IMR-90 (cell line): Measurements from ENCODE around the gene SLC25A34. TPM values are rescaled to one million over a fixed set of nuclear protein-coding genes. Genes with fewer than 3 reads are reported as not detected.

Source experiments
- ATAC-seq: fragments of 200-7000 bp; cut with Tn5 transposase; 2 replicates; pipeline ENCODE4 v1.9.1; 2020; ENCODE audit warnings: low read depth, mild to moderate bottlenecking, moderate library complexity
- BruUV-seq: library from RNA; stranded (reverse); fragments of 400-500 nt; replicated peaks from 2 replicates; lab custom pipeline; 2021; lab: Mats Ljungman, UMichigan
- CTCF ChIA-PET: fragments of 300-600 bp; formaldehyde crosslinking; extraction: SDS; loops from one replicate; lab custom pipeline; 2021; ENCODE audit warnings: antibody characterized with exemption; lab: Yijun Ruan, JAX
- POLR2A ChIA-PET: fragments of 300-600 bp; sonication (Branson Sonifier 250); formaldehyde crosslinking; loops from one replicate; lab custom pipeline; 2022; ENCODE audit warnings: antibody characterized with exemption; ENCODE audit not compliant: unreplicated experiment; lab: Charles Lee
- DNase-seq: peaks from one replicate; pipeline ENCODE4 v3.0.0; 2013
- H2AFZ ChIP-seq: replicated peaks from 2 replicates; pipeline ENCODE3; 2013; ENCODE audit warnings: low read length, mild to moderate bottlenecking; ENCODE audit not compliant: poor library complexity
- H2AK5ac ChIP-seq: 2 replicates; pipeline ENCODE4 v1.6.1; 2013; ENCODE audit warnings: low read depth, low read length, inconsistent platforms
- H2AK9ac ChIP-seq: replicated peaks from 2 replicates; pipeline ENCODE3; 2013; ENCODE audit warnings: mild to moderate bottlenecking, low read depth, low read length, moderate library complexity; ENCODE audit not compliant: poor library complexity
- H2BK120ac ChIP-seq: 2 replicates; pipeline ENCODE4 v1.6.1; 2013; ENCODE audit warnings: low read depth, low read length, inconsistent platforms
- H2BK15ac ChIP-seq: 3 replicates; pipeline ENCODE4 v1.6.1; 2013; ENCODE audit warnings: low read depth, low read length, inconsistent platforms
- H2BK20ac ChIP-seq: 2 replicates; pipeline ENCODE4 v1.6.1; 2013; ENCODE audit warnings: low read depth, mild to moderate bottlenecking, inconsistent platforms, low read length, moderate library complexity
- H2BK5ac ChIP-seq: 2 replicates; pipeline ENCODE4 v1.6.1; 2013; ENCODE audit warnings: mild to moderate bottlenecking, low read depth, low read length, inconsistent platforms; ENCODE audit not compliant: poor library complexity, severe bottlenecking
- H3K14ac ChIP-seq: replicated peaks from 2 replicates; pipeline ENCODE4 v1.6.1; 2013; ENCODE audit warnings: low read depth, low read length, inconsistent platforms
- H3K18ac ChIP-seq: 2 replicates; pipeline ENCODE4 v1.6.1; 2013; ENCODE audit warnings: low read depth, low read length, control low read depth
- H3K23ac ChIP-seq: 2 replicates; pipeline ENCODE4 v1.6.1; 2013; ENCODE audit warnings: low read depth, low read length, inconsistent platforms
- H3K27ac ChIP-seq: 2 replicates; pipeline ENCODE4 v1.5.1; 2013; ENCODE audit warnings: mild to moderate bottlenecking, control low read depth, low read length; ENCODE audit not compliant: insufficient read depth
- H3K27me3 ChIP-seq: 2 replicates; pipeline ENCODE4 v1.6.1; 2013; ENCODE audit warnings: low read length; ENCODE audit not compliant: control insufficient read depth, insufficient read depth
- H3K36me3 ChIP-seq: 2 replicates; pipeline ENCODE4 v1.6.1; 2013; ENCODE audit warnings: low read length, mixed read lengths; ENCODE audit not compliant: control insufficient read depth, insufficient read depth
- H3K4ac ChIP-seq: 2 replicates; pipeline ENCODE4 v1.6.1; 2013; ENCODE audit warnings: low read depth, low read length, inconsistent platforms
- H3K4me1 ChIP-seq: 2 replicates; pipeline ENCODE4 v1.6.1; 2013; ENCODE audit warnings: low read length, mixed read lengths; ENCODE audit not compliant: control insufficient read depth, insufficient read depth
- H3K4me2 ChIP-seq: 2 replicates; pipeline ENCODE4 v1.6.1; 2013; ENCODE audit warnings: low read depth, mild to moderate bottlenecking, control low read depth, low read length, moderate library complexity
- H3K4me3 ChIP-seq: 2 replicates; pipeline ENCODE4 v1.5.1; 2013; ENCODE audit warnings: low read depth, mild to moderate bottlenecking, control low read depth, low read length, moderate library complexity; ENCODE audit not compliant: insufficient read depth
- H3K56ac ChIP-seq: 2 replicates; pipeline ENCODE4 v1.6.1; 2013; ENCODE audit warnings: low read length, inconsistent platforms; ENCODE audit not compliant: insufficient read depth; ENCODE audit errors: extremely low read depth
- H3K79me1 ChIP-seq, 2 experiments: 2 replicates each; pipeline ENCODE4 v1.6.1; 2013; ENCODE audit warnings: low read length in 2 of 2, inconsistent platforms in 1 of 2, low read depth in 1 of 2
- H3K9ac ChIP-seq: 2 replicates; pipeline ENCODE4 v1.6.1; 2013; ENCODE audit warnings: low read depth, low read length, control low read depth
- H3K9me1 ChIP-seq: 2 replicates; pipeline ENCODE4 v1.6.1; 2013; ENCODE audit warnings: low read length, inconsistent platforms; ENCODE audit not compliant: insufficient read depth
- H3K9me3 ChIP-seq: 2 replicates; pipeline ENCODE4 v1.6.1; 2013; ENCODE audit warnings: low read length; ENCODE audit not compliant: control insufficient read depth, insufficient read depth
- H4K20me1 ChIP-seq: 2 replicates; pipeline ENCODE4 v1.6.1; 2013; ENCODE audit warnings: low read length, inconsistent platforms; ENCODE audit not compliant: insufficient read depth
- H4K5ac ChIP-seq: 2 replicates; pipeline ENCODE4 v1.6.1; 2013; ENCODE audit warnings: mild to moderate bottlenecking, low read depth, low read length, control low read depth
- H4K8ac ChIP-seq, 2 experiments: 2 replicates each; pipeline ENCODE4 v1.6.1; 2013; ENCODE audit warnings: low read depth in 2 of 2, low read length in 2 of 2, control low read depth in 1 of 2, inconsistent platforms in 1 of 2
- H4K91ac ChIP-seq: 2 replicates; pipeline ENCODE4 v1.6.1; 2013; ENCODE audit warnings: low read depth, low read length, inconsistent platforms; ENCODE audit not compliant: insufficient read depth
- MXI1 ChIP-seq: IDR thresholded peaks from 2 replicates; pipeline ENCODE4 v1.6.1; 2012; ENCODE audit warnings: low read depth, mild to moderate bottlenecking, low read length, moderate library complexity, borderline replicate concordance
- WGBS, 2 experiments: methylation state at CpG; one replicate each; pipeline versions ENCODE4 v1.1.5 to v1.1.7; 2013; ENCODE audit warnings: missing lambda C conversion rate in 2 of 2; ENCODE audit not compliant: insufficient read length in 1 of 2; ENCODE audit errors: extremely low coverage in 2 of 2; 5-methylcytosine and 5-hydroxymethylcytosine counted together
- dilution Hi-C: fragments of 300-500 bp; cut with HindIII; formaldehyde crosslinking; loops from one replicate; pipeline ENCODE4 v1.14.3; 2018; ENCODE audit warnings: low sequenced_read_pairs; ENCODE audit not compliant: unreplicated experiment
- in situ Hi-C: fragments of 300-500 bp; cut with MboI; formaldehyde crosslinking; loops from 3 replicates; pipeline ENCODE4 v1.14.3; 2019; ENCODE audit warnings: low sequenced_read_pairs, inconsistent platforms, mixed read lengths
- intact Hi-C: fragments of 100-400 bp; cut with micrococcal nuclease; formaldehyde crosslinking; loops from 2 replicates; pipeline ENCODE4 v1.10.0; 2022
- polyA plus RNA-seq, 3 experiments: library from polyadenylated mRNA; depleted of rRNA; stranded (reverse); fragments of >200 nt; gene quantifications; 2 replicates each; pipeline ENCODE4 v1.2.3, GENCODE V29; 2012; ENCODE audit warnings: low replicate concordance in 1 of 3
- total RNA-seq: library from RNA; depleted of rRNA; stranded (reverse); fragments of >200 nt; gene quantifications from 2 replicates; pipeline ENCODE4 v1.2.3, GENCODE V29; 2012

Gene SLC25A34
- total and polyA plus RNA-seq, 2 of the 4 experiments (the other 2 are of a cell fraction): under 0.01 to 0.72 TPM

GRCh38 chr1:15750924-15751323, 14.9 kb downstream of the SLC25A34 start:
- H2BK5ac ChIP-seq: no peak overlapping the region
- H3K36me3 ChIP-seq: no peaks in the 10 kb centered on the region
- no peaks in the 10 kb centered on the region for H3K27me3 ChIP-seq
- 90% methylated on average over 2 of the region's 12 CpGs; no CpG with 5 or more reads in 1 of the 2 experiments for WGBS, 2 experiments
- no peak overlapping the region for H2AFZ ChIP-seq
- no peak for DNase-seq
- H3K27ac ChIP-seq: no peak overlapping the region
- no peak overlapping the region for H4K91ac ChIP-seq
- H3K9me3 ChIP-seq: no peaks in the 10 kb centered on the region
- H3K4ac ChIP-seq: no peak overlapping the region
- no peaks in the 10 kb centered on the region for H3K79me1 ChIP-seq
- no peak for TF ChIP-seq MXI1
- H3K14ac ChIP-seq: no peak overlapping the region
- no peak overlapping the region for H3K23ac ChIP-seq
- H3K18ac ChIP-seq: no peak overlapping the region
- ChIA-PET POLR2A (no interaction called here), CTCF (interaction anchor here (0.7 kb wide), 1 partner anchor 35 kb away, joined by 4 read pairs; no protein-coding TSS in a partner anchor)
- H2BK15ac ChIP-seq: no peak overlapping the region
- dilution Hi-C loops: no loop called here
- H4K5ac ChIP-seq: no peak overlapping the region
- H3K4me2 ChIP-seq: no peak overlapping the region
- H2BK20ac ChIP-seq: no peak overlapping the region
- H3K9ac ChIP-seq: no peak overlapping the region
- intact Hi-C loops: no loop called here
- no peak for ATAC-seq
- no peak overlapping the region for H3K56ac ChIP-seq
- H4K8ac ChIP-seq: no peak overlapping the region
- H3K4me3 ChIP-seq: no peak overlapping the region
- peak overlapping the region; percentile 39; the same call in 1 of the 2 replicates for H2AK5ac ChIP-seq
- no peaks in the 10 kb centered on the region for H4K20me1 ChIP-seq
- no peak overlapping the region for H2BK120ac ChIP-seq
- in situ Hi-C loops: no loop called here
- peaks cover 5% of the 10 kb centered on the region for H3K9me1 ChIP-seq
- H2AK9ac ChIP-seq: peak overlapping the region; percentile 55
- BruUV-seq: no TSS peak
- H3K4me1 ChIP-seq: peaks cover 9% of the 10 kb centered on the region
